Stomach (tissue), 9 donors: ENCODE measurements around the gene DENND2A. TPM values are rescaled to one million over a fixed set of nuclear protein-coding genes. Genes with fewer than 3 reads are reported as not detected.

Source experiments
- DNase-seq, 2 donors: peaks; one replicate each; pipeline versions ENCODE4 v3.0.0 to v3.0.0-alpha.2; 2013 to 2019
- H3K27ac ChIP-seq, 5 donors: fragments of 200-600 bp in 4 of 5; sonication (generic) in 4 of 5; one replicate each; pipeline ENCODE4 v1.5.1; 2013 to 2019; ENCODE audit warnings: mild to moderate bottlenecking in 1 of 5, moderate library complexity in 1 of 5
- H3K27me3 ChIP-seq, 3 donors: fragments of 200-600 bp; sonication (generic); one replicate each; pipeline ENCODE4 v1.5.1; 2017 to 2019; ENCODE audit warnings: mixed run types in 1 of 3
- H3K36me3 ChIP-seq, 4 donors: fragments of 200-600 bp; sonication (generic); 1 replicate in 3 of 4; 2 replicates in 1 of 4; pipeline ENCODE4 v1.5.1; 2016 to 2019
- H3K4me1 ChIP-seq, 4 donors: fragments of 200-600 bp; sonication (generic); one replicate each; pipeline ENCODE4 v1.5.1; 2016 to 2019
- H3K4me3 ChIP-seq, 4 donors: fragments of 200-600 bp; sonication (generic) in 3 of 4; one replicate each; pipeline ENCODE4 v1.5.1; 2016 to 2019; ENCODE audit warnings: mild to moderate bottlenecking in 1 of 4
- H3K9me3 ChIP-seq, 4 donors: fragments of 200-600 bp; sonication (generic); one replicate each; pipeline ENCODE4 v1.5.1; 2016 to 2019
- EP300 ChIP-seq: sonication (generic); formaldehyde crosslinking; IDR thresholded peaks from one replicate; pipeline ENCODE4 v1.6.1; 2017; ENCODE audit warnings: antibody characterized with exemption
- POLR2A ChIP-seq, 4 donors: fragments of 450-650 bp; IDR thresholded peaks; one replicate each; pipeline ENCODE4 v1.6.1; 2016; ENCODE audit warnings: antibody characterized with exemption in 4 of 4, control low read depth in 2 of 4, mild to moderate bottlenecking in 1 of 4, moderate library complexity in 1 of 4
- POLR2AphosphoS5 ChIP-seq, 3 donors: sonication (generic); formaldehyde crosslinking; IDR thresholded peaks; one replicate each; pipeline ENCODE4 v1.6.1; 2016; ENCODE audit warnings: antibody characterized with exemption in 3 of 3
- WGBS, 5 donors: extraction: QIAGEN DNeasy Blood & Tissue Kit in 3 of 5; methylation state at CpG; one replicate each; pipeline versions ENCODE4 v1.1.5 to v1.1.7; 2013 to 2018; 5-methylcytosine and 5-hydroxymethylcytosine counted together
- intact Hi-C: fragments of 100-400 bp; cut with DNase I; formaldehyde crosslinking; loops from one replicate; pipeline ENCODE4 v1.15.1; 2023; ENCODE audit warnings: low total_unique reads
- polyA plus RNA-seq, 3 donors: library from polyadenylated mRNA; stranded (reverse); fragments of 200-250 nt; gene quantifications; one replicate each; pipeline ENCODE4 v1.2.3, GENCODE V29; 2013
- total RNA-seq, 5 donors: library from RNA; depleted of rRNA; stranded (reverse); fragments of >200 nt; gene quantifications; one replicate each; pipeline versions ENCODE4 v1.1.0 to v1.2.3, GENCODE V29; 2014 to 2016
- TF ChIP-seq, protein P1 (sequence below), 7 experiments: fragments of 450-650 bp in 4 of 7; fragments of 200-600 bp in 3 of 7; sonication (generic) in 3 of 7; IDR thresholded peaks; one replicate each; pipeline ENCODE4 v1.5.1; 2016 to 2019; ENCODE audit warnings: antibody characterized with exemption in 7 of 7, control low read depth in 2 of 7, mild to moderate bottlenecking in 1 of 7
- donor health status: healthy with polysubstance abuse.
- donor health status: Bipolar disorder and iron deficiency.
- donor health status: healthy.

The DENND2A gene
- total and polyA plus RNA-seq, 8 donors, result 1.8 to 17.8 (median 6.5) TPM

GRCh38 chr7:140637400-140637799 lies 3.2 kb downstream of the DENND2A start:
- Histone ChIP-seq H3K27me3 (peaks cover 0 to 62% (median 22%) of the 10 kb centered on the region in 3 donors), H3K27ac (peak overlapping the region in 3 of 5 donors; percentile 81 to 85 (median 83)), H3K36me3 (no peaks in the 10 kb centered on the region), H3K4me3 (no peak overlapping the region), H3K9me3 (no peaks in the 10 kb centered on the region), H3K4me1 (peaks cover 4 to 56% (median 27%) of the 10 kb centered on the region in 4 donors)
- intact Hi-C loops, result no loop called here
- no peak for DNase-seq
- TF ChIP-seq POLR2A (IDR thresholded peaks at IDR 0.05), result no peak
- no peak for TF ChIP-seq POLR2AphosphoS5 (IDR thresholded peaks at IDR 0.05)
- TF ChIP-seq, protein P1, sequence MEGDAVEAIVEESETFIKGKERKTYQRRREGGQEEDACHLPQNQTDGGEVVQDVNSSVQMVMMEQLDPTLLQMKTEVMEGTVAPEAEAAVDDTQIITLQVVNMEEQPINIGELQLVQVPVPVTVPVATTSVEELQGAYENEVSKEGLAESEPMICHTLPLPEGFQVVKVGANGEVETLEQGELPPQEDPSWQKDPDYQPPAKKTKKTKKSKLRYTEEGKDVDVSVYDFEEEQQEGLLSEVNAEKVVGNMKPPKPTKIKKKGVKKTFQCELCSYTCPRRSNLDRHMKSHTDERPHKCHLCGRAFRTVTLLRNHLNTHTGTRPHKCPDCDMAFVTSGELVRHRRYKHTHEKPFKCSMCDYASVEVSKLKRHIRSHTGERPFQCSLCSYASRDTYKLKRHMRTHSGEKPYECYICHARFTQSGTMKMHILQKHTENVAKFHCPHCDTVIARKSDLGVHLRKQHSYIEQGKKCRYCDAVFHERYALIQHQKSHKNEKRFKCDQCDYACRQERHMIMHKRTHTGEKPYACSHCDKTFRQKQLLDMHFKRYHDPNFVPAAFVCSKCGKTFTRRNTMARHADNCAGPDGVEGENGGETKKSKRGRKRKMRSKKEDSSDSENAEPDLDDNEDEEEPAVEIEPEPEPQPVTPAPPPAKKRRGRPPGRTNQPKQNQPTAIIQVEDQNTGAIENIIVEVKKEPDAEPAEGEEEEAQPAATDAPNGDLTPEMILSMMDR (IDR thresholded peaks at IDR 0.05), result no peak
- TF ChIP-seq EP300, result no peak
- 20 to 74% (median 66%) methylated on average over 2 to 3 of the region's 3 CpGs for WGBS, 5 donors

DNA sequence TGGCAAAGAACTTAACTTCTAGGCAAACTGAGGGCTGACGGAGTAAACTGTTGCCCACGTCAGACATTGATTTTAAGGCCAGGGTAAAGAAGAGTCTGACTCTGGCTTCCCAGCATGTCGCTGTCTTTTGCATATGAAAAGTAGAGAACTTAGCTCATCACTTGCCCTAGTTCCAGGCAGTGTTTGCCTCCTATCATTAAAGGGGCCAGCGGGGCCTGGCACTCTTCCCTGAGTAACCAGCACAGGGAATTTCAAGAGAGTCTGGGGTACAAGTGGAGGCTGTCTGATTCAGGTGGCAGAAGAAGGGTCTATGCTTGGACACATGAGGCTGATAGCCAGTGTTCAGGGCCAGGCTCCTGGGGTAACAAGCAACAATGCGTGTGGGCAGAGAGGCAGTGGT lies 4.8 kb downstream of the DENND2A start:
- intact Hi-C loops, result no loop called here
- 71 to 85% (median 84%) methylated on average over 5 of the region's 5 CpGs for WGBS, 5 donors
- TF ChIP-seq POLR2A (IDR thresholded peaks at IDR 0.05) (no peak), POLR2AphosphoS5 (IDR thresholded peaks at IDR 0.05) (no peak), EP300 (no peak)
- TF ChIP-seq, protein P1 (IDR thresholded peaks at IDR 0.05), result no peak
- no peak for DNase-seq
- H3K9me3 ChIP-seq, result no peaks in the 10 kb centered on the region
- H3K36me3 ChIP-seq, result no peaks in the 10 kb centered on the region
- peaks cover 0 to 46% (median 12%) of the 10 kb centered on the region in 3 donors for H3K27me3 ChIP-seq
- H3K27ac ChIP-seq, result peak overlapping the region in 3 of 5 donors; percentile 17 to 38 (median 31)
- H3K4me3 ChIP-seq, result no peak overlapping the region
- peaks cover 4 to 55% (median 26%) of the 10 kb centered on the region in 4 donors for H3K4me1 ChIP-seq

- no peak for DNase-seq
- peaks cover 4 to 53% (median 24%) of the 10 kb centered on the region in 4 donors for H3K4me1 ChIP-seq
- no peaks in the 10 kb centered on the region for H3K36me3 ChIP-seq
- H3K9me3 ChIP-seq, result no peaks in the 10 kb centered on the region
- peak overlapping the region in 3 of 5 donors; percentile 17 to 38 (median 31) for H3K27ac ChIP-seq
- TF ChIP-seq EP300, result no peak
- TF ChIP-seq POLR2AphosphoS5 (IDR thresholded peaks at IDR 0.05), result no peak
- TF ChIP-seq, protein P1 (IDR thresholded peaks at IDR 0.05), result no peak
- TF ChIP-seq POLR2A (IDR thresholded peaks at IDR 0.05), result no peak
- intact Hi-C loops, result no loop called here
- H3K4me3 ChIP-seq, result no peak overlapping the region
- peaks cover 0 to 42% (median 9%) of the 10 kb centered on the region in 3 donors for H3K27me3 ChIP-seq
- WGBS, 5 donors, result 29 to 50% (median 34%) methylated on average over 5 of the region's 5 CpGs
Observed at GRCh38 chr7:140635345-140635744, 5.3 kb downstream of the DENND2A start.

DNA sequence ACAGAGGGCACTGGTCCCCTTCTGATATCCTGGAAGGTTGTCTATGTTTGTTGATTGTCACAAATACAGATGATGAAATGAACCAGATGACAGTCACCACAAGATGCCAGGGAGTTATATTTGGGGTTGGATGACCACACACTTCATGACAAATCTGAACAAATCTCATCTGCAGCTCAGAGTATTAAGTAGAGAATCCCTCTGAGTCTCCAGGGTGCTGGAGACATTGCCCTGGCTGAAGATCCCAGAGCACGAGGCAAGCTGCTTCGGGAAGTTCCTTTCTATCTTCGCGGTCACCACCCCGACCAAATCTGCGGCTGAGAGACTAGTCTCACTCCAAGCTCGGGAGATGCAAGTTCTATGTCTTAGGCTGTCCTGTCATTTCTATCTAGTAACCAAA lies 9.0 kb downstream of the DENND2A start:
- Histone ChIP-seq H3K4me3 (no peak overlapping the region), H3K27me3 (peaks cover 0 to 6% (median 0%) of the 10 kb centered on the region in 3 donors), H3K27ac (peak overlapping the region in 4 of 5 donors; percentile 36 to 71 (median 58)), H3K36me3 (no peaks in the 10 kb centered on the region), H3K4me1 (peaks cover 16 to 39% (median 20%) of the 10 kb centered on the region in 4 donors), H3K9me3 (no peaks in the 10 kb centered on the region)
- WGBS, 5 donors, result 63 to 83% (median 81%) methylated on average over 7 of the region's 7 CpGs
- no peak for DNase-seq
- intact Hi-C loops, result no loop called here
- TF ChIP-seq EP300 (no peak), POLR2AphosphoS5 (IDR thresholded peaks at IDR 0.05) (peak in 1 of 3 donors; percentile 9), POLR2A (IDR thresholded peaks at IDR 0.05) (no peak)
- TF ChIP-seq, protein P1 (IDR thresholded peaks at IDR 0.05), result no peak
